PC-9 (cell line): Measurements from ENCODE around the gene OPHN1. TPM values are rescaled to one million over a fixed set of nuclear protein-coding genes. Genes with fewer than 3 reads are reported as not detected.

ENCODE experiments used
- Bru-seq: library from RNA; stranded (reverse); fragments of 400-500 nt; gene quantifications from one replicate; lab custom pipeline; 2021; lab: Mats Ljungman, UMichigan
- BruChase-seq, 2 experiments: library from RNA; stranded (reverse); fragments of 400-500 nt; gene quantifications; one replicate each; lab custom pipeline; 2021; lab: Mats Ljungman, UMichigan
- BruUV-seq: library from RNA; stranded (reverse); fragments of 400-500 nt; replicated peaks from 2 replicates; lab custom pipeline; 2021; lab: Mats Ljungman, UMichigan
- CTCF ChIA-PET: fragments of 300-600 bp; sonication (Branson Sonifier 250); formaldehyde crosslinking; loops from one replicate; lab custom pipeline; 2022; ENCODE audit warnings: antibody characterized with exemption; lab: Charles Lee
- POLR2A ChIA-PET: fragments of 300-600 bp; sonication (Branson Sonifier 250); formaldehyde crosslinking; loops from one replicate; lab custom pipeline; 2022; ENCODE audit warnings: antibody characterized with exemption; ENCODE audit not compliant: unreplicated experiment; lab: Charles Lee
- DNase-seq, 2 experiments: peaks; one replicate each; pipeline versions ENCODE4 v3.0.0 to v3.0.0-alpha.2; 2015 to 2022; ENCODE audit warnings: mixed read lengths in 1 of 2
- H2AFZ ChIP-seq: fragments of 200-600 bp; sonication (generic); 2 replicates; pipeline ENCODE4 v1.8.1; 2017; ENCODE audit warnings: antibody characterized with exemption
- H3F3A ChIP-seq: fragments of 200-600 bp; sonication (generic); 2 replicates; pipeline ENCODE4 v1.8.1; 2017; ENCODE audit warnings: antibody characterized with exemption, mild to moderate bottlenecking, low read depth; ENCODE audit not compliant: insufficient read depth
- H3K27ac ChIP-seq: fragments of 200-600 bp; sonication (generic); 2 replicates; pipeline ENCODE4 v1.6.1; 2016; ENCODE audit warnings: mixed run types
- H3K27me3 ChIP-seq: fragments of 200-600 bp; sonication (generic); 2 replicates; pipeline ENCODE4 v1.6.1; 2016; ENCODE audit warnings: low read depth, mixed run types; ENCODE audit not compliant: insufficient read depth
- H3K36me3 ChIP-seq: fragments of 200-600 bp; sonication (generic); 2 replicates; pipeline ENCODE4 v1.6.1; 2016; ENCODE audit warnings: low read depth, mixed run types
- H3K4me1 ChIP-seq: fragments of 200-600 bp; sonication (generic); replicated peaks from 2 replicates; pipeline ENCODE4 v1.6.1; 2016; ENCODE audit warnings: mixed run types; ENCODE audit not compliant: insufficient read depth
- H3K4me2 ChIP-seq: fragments of 200-600 bp; sonication (generic); 2 replicates; pipeline ENCODE4 v1.6.1; 2017; ENCODE audit warnings: mixed run types
- H3K4me3 ChIP-seq: fragments of 200-600 bp; sonication (generic); 2 replicates; pipeline ENCODE4 v1.6.1; 2016; ENCODE audit warnings: mixed run types
- H3K79me2 ChIP-seq: fragments of 200-600 bp; sonication (generic); 2 replicates; pipeline ENCODE4 v1.6.1; 2017; ENCODE audit warnings: low read depth, mixed run types
- H3K9me2 ChIP-seq: fragments of 200-600 bp; sonication (generic); 2 replicates; pipeline ENCODE4 v1.8.1; 2017; ENCODE audit warnings: mild to moderate bottlenecking; ENCODE audit not compliant: insufficient read depth
- H3K9me3 ChIP-seq: fragments of 200-600 bp; sonication (generic); 2 replicates; pipeline ENCODE4 v1.8.1; 2016; ENCODE audit warnings: low read depth; ENCODE audit not compliant: insufficient read depth
- H4K20me1 ChIP-seq: fragments of 200-600 bp; sonication (generic); 2 replicates; pipeline ENCODE4 v1.8.1; 2017; ENCODE audit not compliant: insufficient read depth
- EZH2 ChIP-seq: fragments of 200-600 bp; sonication (generic); IDR thresholded peaks from 2 replicates; pipeline ENCODE4 v1.8.0; 2017; ENCODE audit warnings: antibody characterized with exemption, low read depth
- intact Hi-C: fragments of 100-400 bp; cut with micrococcal nuclease; formaldehyde crosslinking; loops from one replicate; pipeline ENCODE4 v1.10.0; 2022; ENCODE audit not compliant: unreplicated experiment
- long read RNA-seq: library from polyadenylated mRNA; stranded (forward); transcript quantifications from one replicate; pipeline ENCODE4 v2.0.0, GENCODE V29; 2022
- total RNA-seq: library from RNA; stranded (reverse); gene quantifications from 2 replicates; pipeline ENCODE4 v1.2.3, GENCODE V29; 2021
- TF ChIP-seq, protein P1 (sequence below): fragments of 200-600 bp; sonication (generic); conservative IDR thresholded peaks from 2 replicates; pipeline ENCODE4 v1.6.1; 2017; ENCODE audit warnings: mixed run types, antibody characterized with exemption, mild to moderate bottlenecking, moderate library complexity

Gene OPHN1, protein sequence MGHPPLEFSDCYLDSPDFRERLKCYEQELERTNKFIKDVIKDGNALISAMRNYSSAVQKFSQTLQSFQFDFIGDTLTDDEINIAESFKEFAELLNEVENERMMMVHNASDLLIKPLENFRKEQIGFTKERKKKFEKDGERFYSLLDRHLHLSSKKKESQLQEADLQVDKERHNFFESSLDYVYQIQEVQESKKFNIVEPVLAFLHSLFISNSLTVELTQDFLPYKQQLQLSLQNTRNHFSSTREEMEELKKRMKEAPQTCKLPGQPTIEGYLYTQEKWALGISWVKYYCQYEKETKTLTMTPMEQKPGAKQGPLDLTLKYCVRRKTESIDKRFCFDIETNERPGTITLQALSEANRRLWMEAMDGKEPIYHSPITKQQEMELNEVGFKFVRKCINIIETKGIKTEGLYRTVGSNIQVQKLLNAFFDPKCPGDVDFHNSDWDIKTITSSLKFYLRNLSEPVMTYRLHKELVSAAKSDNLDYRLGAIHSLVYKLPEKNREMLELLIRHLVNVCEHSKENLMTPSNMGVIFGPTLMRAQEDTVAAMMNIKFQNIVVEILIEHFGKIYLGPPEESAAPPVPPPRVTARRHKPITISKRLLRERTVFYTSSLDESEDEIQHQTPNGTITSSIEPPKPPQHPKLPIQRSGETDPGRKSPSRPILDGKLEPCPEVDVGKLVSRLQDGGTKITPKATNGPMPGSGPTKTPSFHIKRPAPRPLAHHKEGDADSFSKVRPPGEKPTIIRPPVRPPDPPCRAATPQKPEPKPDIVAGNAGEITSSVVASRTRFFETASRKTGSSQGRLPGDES
- total RNA-seq (9.3 and 11.6 TPM in 2 replicates), Bru-seq, nascent RNA (percentile 66 among the genes with signal in this experiment), BruChase-seq, experiment 1, labeled RNA remaining after a 2-hour chase (percentile 65 among the genes with signal in this experiment), BruChase-seq, experiment 2, labeled RNA remaining after a 6-hour chase (percentile 51 among the genes with signal in this experiment)
- long read RNA-seq, full-length matches to known transcripts = 2 of 8 reads
- long read RNA-seq, partial matches to known transcripts = 2 of 8 reads
- long read RNA-seq, other reads (novel, unspliced or antisense) = 4 of 8 reads

DNA sequence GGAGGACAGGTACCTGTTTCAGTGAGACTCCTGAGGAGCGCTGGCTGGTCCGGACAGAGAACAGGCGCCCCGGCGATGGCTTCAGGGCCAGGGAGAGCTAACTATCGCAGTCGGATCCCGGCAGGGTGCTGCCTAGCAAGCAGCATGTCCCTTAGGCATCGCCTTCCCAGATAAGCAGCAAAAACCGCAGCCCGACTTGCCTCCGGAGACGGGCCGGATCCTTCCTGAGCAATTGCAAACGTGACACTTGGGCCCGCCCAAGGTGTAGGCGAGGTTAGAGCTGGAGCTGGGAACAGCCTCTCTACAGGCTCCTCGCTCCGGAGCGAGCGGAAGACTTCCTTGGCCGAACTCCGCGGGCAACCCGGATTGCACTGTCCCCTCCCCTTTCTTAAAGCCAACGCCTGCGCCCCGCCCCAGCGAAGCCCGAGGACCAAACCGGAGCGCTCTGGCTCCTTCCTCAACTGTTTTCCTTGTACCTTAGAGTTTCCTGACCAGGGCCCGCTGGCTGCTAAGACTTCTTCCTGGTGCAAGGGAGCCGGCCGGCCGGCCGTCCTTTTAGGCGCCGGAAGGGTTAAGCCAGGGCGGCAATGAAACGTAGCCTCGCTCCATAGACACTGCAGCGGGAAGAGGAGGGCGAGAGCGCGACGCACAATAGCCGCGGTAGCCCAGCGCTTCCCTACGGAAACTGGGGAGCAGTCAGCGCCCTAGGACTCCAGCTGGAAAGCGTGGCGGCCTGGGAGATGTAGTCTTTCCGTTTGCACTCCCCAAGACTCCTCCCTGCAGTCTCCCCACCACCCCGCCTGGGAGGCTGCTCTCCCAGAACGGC is at the start of gene OPHN1:
OPHN1 (minus strand) TSS at position 341 of the 826 bp plus-strand sequence. CDS start 475 bp downstream, outside the sequence.
- Histone ChIP-seq H2AFZ (peak within 1 kb of the TSS; percentile 94), H3K27ac (peak within 1 kb of the TSS; percentile 58), H3K79me2 (peaks cover 5% of the 10 kb centered on the region; the same call in 1 of the 2 replicates), H3K4me2 (peak within 1 kb of the TSS; percentile 87), H3K9me3 (no peaks in the 10 kb centered on the region), H4K20me1 (no peaks in the 10 kb centered on the region), H3K36me3 (no peaks in the 10 kb centered on the region), H3F3A (peaks cover 22% of the 10 kb centered on the region), H3K4me1 (peaks cover 38% of the 10 kb centered on the region), H3K4me3 (peak within 1 kb of the TSS; percentile 61), H3K9me2 (no peaks in the 10 kb centered on the region), H3K27me3 (no peaks in the 10 kb centered on the region)
- TF ChIP-seq, protein P1, sequence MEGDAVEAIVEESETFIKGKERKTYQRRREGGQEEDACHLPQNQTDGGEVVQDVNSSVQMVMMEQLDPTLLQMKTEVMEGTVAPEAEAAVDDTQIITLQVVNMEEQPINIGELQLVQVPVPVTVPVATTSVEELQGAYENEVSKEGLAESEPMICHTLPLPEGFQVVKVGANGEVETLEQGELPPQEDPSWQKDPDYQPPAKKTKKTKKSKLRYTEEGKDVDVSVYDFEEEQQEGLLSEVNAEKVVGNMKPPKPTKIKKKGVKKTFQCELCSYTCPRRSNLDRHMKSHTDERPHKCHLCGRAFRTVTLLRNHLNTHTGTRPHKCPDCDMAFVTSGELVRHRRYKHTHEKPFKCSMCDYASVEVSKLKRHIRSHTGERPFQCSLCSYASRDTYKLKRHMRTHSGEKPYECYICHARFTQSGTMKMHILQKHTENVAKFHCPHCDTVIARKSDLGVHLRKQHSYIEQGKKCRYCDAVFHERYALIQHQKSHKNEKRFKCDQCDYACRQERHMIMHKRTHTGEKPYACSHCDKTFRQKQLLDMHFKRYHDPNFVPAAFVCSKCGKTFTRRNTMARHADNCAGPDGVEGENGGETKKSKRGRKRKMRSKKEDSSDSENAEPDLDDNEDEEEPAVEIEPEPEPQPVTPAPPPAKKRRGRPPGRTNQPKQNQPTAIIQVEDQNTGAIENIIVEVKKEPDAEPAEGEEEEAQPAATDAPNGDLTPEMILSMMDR = no peak
- TF ChIP-seq EZH2 = no peak
- DNase-seq = peak; percentile 80 to 83
- ChIA-PET POLR2A (interaction anchor here (0.6 to 0.7 kb wide), 4 partner anchors 64 to 1476 kb away, joined by 3 to 11 read pairs (median 5); partner anchors contain the start of gene PJA1), CTCF (no interaction called here)
- BruUV-seq = no TSS peak
- intact Hi-C loops = loop anchor here (1.0 to 5.0 kb wide), 2 partner anchors 17 to 64 kb away; partner anchors contain the start of gene YIPF6

DNA sequence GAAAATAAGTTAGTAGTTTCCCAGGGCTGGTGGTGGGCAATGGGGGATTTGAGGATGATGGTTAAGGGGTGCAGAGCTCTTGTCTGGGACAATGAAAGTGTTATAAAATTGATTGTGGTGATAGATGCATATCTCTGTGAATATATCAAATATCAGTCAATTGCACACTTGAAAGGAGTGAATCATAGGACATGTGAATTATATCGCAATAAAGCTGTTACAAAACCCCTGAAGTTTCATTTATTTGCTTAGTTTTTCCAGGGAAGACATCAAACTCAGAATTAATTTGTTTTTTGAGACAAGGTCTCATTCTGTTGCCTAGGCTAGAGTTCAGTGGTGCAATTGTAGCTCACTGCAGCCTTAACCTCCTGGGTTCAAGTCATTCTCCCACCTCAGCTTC is 47.7 kb upstream of the OPHN1 start:
- no TSS peak for BruUV-seq
- Histone ChIP-seq H3F3A (peaks cover 14% of the 10 kb centered on the region; the same call in 1 of the 2 replicates), H3K9me2 (no peaks in the 10 kb centered on the region), H3K27me3 (no peaks in the 10 kb centered on the region), H3K9me3 (no peaks in the 10 kb centered on the region), H3K4me3 (no peak overlapping the region), H3K79me2 (no peaks in the 10 kb centered on the region), H3K4me1 (peaks cover 10% of the 10 kb centered on the region), H2AFZ (no peak overlapping the region), H3K4me2 (no peak overlapping the region), H3K36me3 (no peaks in the 10 kb centered on the region), H4K20me1 (no peaks in the 10 kb centered on the region), H3K27ac (no peak overlapping the region)
- TF ChIP-seq, protein P1 = no peak
- no peak for TF ChIP-seq EZH2
- CTCF ChIA-PET = interaction anchor here (0.7 kb wide), 1 partner anchor 606 kb away, joined by 3 read pairs; no protein-coding TSS in a partner anchor
- intact Hi-C loops = no loop called here
- peak in 1 of 2 experiments; percentile 35 for DNase-seq
- POLR2A ChIA-PET = no interaction called here
